Cerebellar nuclear complex (tissue), 1 donor: ENCODE results near the gene SLC7A6.

Experiments
- DNase-seq, 2 experiments: peaks; one replicate each; lab custom pipeline; 2025; lab: John Stamatoyannopoulos, UW

The SLC7A6 gene

DNA sequence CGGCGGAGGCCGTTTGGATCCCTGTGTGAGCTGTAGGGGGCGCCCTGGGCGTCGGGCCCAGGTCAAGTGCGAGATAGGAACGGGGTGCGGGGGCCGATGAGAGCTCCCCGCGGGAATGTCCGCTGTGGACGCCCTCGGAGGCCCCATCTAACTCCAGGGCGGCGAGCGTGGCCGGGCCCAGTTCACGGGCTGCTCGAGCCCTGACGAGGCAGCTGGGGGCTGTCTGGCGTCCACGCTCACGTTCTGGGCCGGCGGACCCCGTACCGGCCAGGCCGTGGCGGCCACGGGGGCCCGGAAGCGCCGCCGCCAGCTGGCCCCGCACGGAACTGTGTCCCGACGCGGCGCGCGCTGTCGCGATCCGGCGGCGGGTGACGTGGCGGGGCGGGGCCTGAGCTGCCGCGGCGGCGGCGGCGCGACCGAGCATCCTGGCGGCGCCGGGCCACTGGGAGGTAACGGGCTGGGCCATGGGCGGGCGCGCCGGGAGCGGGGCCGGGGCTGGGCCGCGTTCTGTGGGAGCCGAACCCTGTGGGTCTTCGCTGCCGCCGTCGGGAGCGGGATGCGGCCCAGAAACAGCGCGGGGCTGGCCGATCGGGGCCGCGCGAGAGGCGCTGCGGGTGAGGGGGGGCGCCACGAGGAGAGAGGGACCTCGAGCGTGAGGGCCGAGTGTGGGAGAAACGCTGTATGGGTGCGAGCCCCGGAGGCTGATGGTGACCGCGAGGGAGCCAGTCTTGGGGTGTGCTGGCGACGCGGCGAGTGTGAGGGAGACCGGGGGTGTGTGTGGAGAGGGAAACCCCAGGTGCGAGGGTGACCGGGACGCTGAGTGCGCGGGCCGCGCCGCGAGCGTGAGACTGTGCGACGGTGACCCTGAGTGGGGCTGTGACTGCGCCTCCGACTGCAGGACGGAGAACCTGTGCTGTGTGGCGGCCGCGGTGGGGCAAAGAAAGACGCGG lies at the start of gene SLC7A6:
SLC7A6 (plus strand) TSS at position 399 of the 950 bp plus-strand sequence. CDS start 10,201 bp downstream, outside the sequence.
- DNase-seq, result no peak

DNA sequence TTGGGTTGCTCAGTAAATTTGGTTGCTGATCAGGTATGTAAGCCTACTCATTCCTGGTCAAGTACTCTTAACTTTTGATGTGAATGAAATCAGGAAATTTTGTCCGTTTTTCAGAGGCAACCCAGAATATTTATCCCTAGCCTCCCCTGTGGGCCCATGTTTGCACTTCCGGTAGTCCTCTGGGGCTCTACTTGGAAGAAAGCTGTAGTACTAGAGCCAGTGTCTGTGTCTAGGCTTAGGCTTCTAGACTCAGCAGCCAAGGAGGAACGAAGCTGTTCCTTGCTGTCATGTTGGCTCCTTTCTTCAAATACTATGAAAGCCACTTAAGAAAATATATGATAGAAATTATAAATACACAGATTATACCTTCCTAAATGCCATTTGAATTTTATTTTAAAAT lies 49.6 kb upstream of the SLC7A6 start:
- no peak for DNase-seq

- no peak for DNase-seq
These were observed 49.0 kb upstream of the SLC7A6 start for GRCh38 chr16:68215302-68215701.

DNA sequence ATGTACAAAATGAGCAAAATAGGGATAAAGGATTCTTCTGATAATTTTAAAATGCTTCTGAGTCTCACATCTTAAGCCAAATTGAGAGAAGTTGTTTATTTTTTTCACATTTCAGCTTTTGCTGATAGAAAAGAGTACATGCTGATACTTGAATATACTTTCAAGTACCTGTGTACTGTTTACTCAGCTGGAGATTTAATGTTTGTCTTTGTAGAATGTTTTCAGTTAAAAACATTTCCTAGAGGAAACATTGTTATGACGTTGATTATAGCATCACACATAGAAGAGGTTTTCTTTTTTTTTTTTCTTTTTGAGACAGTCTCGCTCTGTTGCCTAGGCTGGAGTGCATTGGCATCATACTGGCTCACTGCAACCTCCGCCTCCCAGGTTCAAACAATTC lies 48.1 kb upstream of the SLC7A6 start:
- DNase-seq, result no peak

- DNase-seq, result no peak
These were observed 46.8 kb upstream of the SLC7A6 start for GRCh38 chr16:68217506-68217905.

- no peak for DNase-seq
These were observed 44.5 kb upstream of the SLC7A6 start for GRCh38 chr16:68219725-68220351.

DNA sequence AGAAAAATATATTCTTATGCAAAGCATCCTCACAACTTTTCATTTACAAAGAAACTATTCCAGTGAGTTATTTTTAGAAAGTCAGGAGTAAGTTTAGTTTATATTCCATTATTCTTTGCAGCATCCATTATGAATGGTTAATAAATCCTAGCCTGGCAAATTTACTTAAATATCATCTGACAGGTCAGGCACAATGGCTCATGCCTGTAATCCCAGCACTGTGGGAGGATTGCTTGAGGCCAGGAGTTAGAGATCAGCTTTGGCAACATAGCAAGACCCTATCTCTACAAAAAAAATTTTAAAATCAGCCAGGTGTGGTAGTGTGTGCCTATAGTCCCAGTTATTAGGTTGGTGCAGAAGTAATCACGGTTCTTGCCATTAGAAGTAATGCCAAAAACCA lies 41.3 kb upstream of the SLC7A6 start:
- no peak for DNase-seq

DNA sequence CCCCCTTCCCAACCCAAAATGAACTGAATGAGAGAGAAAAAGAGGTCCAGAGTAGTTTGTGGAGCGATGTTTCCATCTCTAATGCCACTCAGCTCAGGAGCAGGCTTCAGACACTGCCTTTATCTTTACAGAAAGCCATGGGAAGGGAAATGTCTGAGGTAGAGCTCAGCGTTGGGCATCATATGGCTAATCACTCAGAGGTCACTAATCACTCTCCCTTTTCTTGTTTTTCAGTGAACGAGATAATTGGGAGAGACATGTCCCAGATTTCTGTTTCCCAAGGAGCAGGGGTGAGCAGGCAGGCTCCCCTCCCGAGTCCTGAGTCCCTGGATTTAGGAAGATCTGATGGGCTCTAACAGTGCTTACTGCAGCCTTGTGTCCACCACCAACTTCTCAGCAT lies 38.2 kb upstream of the SLC7A6 start:
- DNase-seq, result no peak

DNA sequence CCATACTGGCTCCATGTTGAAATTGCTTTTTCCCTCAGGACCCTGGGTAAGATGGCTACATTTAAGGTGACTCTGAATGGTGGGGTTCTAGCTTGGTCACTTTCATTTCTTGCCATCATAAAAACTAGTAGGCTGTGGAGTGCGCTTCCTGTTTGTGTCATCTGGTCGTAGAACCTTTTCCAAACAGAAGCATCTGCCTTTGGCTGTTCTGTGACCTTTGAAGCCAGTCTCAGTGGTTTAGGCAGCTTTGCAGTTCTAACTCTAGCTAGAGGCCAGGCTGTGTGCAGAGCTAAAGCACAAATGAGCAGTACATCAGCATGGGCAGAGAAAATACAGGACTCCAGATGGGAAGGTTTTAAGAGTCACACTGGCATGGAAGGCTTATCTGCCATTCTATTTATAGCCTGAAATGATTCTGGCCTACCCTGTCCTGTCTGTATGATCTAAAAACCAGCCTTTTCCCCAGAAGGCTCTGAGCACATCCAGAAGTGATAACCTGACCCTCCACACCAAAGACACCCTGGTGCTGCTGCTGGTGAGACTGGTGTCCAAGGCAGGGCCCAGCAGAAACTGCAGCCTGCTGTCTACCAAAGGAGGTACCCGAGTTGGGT lies 37.0 kb upstream of the SLC7A6 start:
- DNase-seq, result no peak

- DNase-seq, result no peak
These were observed 36.3 kb upstream of the SLC7A6 start for GRCh38 chr16:68227850-68228553.

GRCh38 chr16:68228652-68229051 lies 35.7 kb upstream of the SLC7A6 start:
- no peak for DNase-seq

- peak in 1 of 2 experiments; percentile 47 for DNase-seq
These were observed 34.7 kb upstream of the SLC7A6 start for GRCh38 chr16:68229431-68230175.

GRCh38 chr16:68230176-68230571 lies 34.2 kb upstream of the SLC7A6 start:
- no peak for DNase-seq

GRCh38 chr16:68230956-68231355 lies 33.4 kb upstream of the SLC7A6 start:
- no peak for DNase-seq

DNA sequence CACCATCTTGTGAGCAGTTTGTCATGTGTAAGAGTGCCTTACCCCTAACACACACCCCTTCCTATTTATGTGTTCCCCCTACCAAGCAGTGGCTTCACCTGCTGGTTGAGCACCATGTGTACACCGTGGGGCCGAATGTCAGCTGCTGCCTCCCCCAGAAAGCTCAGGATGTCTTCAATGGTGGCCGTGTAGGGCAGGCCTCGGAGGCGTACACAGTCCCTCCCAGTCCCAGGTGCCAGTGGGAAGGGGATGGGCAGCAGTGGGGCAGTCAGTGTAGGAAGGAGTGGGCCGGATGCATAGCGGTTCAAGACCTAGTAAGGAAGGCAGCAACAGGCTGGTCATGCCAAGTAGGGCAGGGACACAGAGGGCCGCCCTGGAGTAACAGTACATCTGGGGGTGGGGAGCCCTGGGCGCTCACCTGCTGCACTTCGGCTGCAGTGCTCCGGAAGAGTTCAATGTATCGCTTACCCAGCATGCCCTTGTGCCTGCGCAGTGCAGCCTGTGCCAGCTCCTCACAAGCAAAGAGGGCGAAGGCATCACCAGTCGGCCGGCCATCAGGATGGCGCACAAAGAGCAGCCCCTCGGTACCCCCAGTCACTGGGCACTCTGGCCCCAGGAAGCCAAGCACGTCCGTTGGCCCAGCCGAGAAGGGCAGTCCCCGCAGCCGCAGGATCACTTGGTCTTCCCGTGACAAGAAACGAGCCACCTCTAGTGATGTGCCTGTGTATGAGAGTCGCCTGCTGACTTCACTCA lies 32.8 kb upstream of the SLC7A6 start:
- no peak for DNase-seq

DNA sequence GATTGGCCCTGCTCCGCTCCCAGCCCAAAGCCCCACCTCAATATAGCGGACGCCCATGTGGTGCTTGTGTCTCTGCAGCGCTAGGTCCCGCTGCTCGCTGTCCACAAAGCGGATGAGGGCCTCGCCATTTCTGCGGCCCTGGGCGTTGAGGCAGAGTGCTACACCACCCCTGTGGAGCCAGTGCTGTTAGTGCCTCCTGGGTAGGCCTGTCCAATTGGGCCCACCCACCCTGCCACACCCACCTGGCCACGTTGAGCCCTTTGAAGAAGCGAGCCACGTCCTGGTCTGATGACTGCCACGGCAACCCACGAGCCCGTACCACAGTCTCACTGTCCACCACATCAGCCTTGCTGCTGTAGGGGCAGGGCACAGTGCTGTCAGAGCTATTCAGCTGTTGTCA lies 32.0 kb upstream of the SLC7A6 start:
- no peak for DNase-seq

DNA sequence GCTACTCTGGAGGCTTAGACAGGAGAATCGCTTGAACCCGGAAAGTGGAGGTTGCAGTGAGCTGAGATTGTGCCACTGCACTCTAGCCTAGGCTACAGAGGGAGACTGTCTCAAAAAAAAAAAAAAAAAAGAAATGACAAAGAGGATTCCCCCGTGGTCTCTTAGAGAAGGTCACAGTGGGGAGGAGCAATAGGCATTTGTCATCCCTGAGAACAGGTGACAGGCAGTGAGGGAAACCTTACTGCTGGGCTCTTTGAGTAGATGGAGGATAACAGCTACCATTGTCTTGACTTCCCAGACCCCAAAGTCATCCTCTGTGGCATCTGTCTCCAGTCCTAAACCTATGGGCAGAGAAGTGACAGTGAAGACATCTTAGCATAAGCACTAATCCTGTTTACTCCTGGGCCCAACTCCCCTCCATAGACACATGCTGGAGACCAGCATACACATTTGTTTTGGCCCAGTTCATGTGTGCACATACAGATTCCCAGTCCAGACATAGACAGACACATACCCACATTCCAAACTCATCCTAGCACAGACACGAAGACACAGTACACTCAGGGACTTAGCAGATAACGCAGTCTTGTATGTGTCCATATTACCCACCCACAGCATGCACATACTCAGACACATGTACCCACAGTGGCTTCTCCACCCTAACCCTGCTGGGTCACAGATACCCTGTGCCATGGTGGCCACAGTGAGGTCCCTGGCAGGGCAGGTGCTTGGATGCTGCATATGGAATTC lies 31.1 kb upstream of the SLC7A6 start:
- no peak for DNase-seq

DNA sequence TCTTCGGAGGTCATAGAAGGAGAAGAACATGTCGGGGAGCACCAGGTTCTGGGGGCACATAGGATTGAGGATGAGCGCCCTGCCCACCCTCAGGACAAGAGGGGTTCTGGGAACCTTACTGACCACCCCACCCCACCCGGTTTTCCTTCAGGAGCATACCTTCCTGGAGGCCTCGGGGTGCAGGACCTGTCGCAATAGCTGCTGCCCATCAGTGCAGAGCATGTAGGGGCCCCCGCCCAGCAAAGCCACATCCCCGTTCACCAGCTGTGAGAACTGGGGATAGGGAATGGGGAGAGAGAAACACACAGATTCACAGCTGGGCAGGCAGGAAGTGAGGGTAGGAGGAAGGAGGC lies 30.5 kb upstream of the SLC7A6 start:
- DNase-seq, result no peak

- no peak for DNase-seq
These were observed 29.9 kb upstream of the SLC7A6 start for GRCh38 chr16:68234188-68235107.
